Type B pancreatic cell (in vitro differentiated cells): ENCODE data around the gene POGZ. TPM values are rescaled to one million over a fixed set of nuclear protein-coding genes. Genes with fewer than 3 reads are reported as not detected.

Source experiments
- DNase-seq: peaks from one replicate; pipeline ENCODE4 v3.0.0; 2021; ENCODE audit warnings: mixed read lengths; ENCODE audit not compliant: unreplicated experiment; ENCODE audit errors: extremely low spot score
- H3K27ac Mint-ChIP-seq: 2 replicates; pipeline ENCODE4 v1.8.0; 2021; ENCODE audit warnings: mild to moderate bottlenecking, mixed read lengths
- H3K27me3 Mint-ChIP-seq: 2 replicates; pipeline ENCODE4 v1.8.0; 2021; ENCODE audit warnings: mixed read lengths
- H3K36me3 Mint-ChIP-seq: 2 replicates; pipeline ENCODE4 v1.8.0; 2021; ENCODE audit warnings: mixed read lengths
- H3K4me1 Mint-ChIP-seq: one replicate; pipeline ENCODE4 v1.8.0; 2021; ENCODE audit warnings: mixed read lengths; ENCODE audit not compliant: unreplicated experiment
- H3K4me3 Mint-ChIP-seq: 2 replicates; pipeline ENCODE4 v1.8.0; 2021; ENCODE audit warnings: mild to moderate bottlenecking, mixed read lengths
- H3K9me3 Mint-ChIP-seq: 2 replicates; pipeline ENCODE4 v1.8.0; 2021; ENCODE audit warnings: mixed read lengths
- total RNA-seq: library from RNA; stranded (reverse); gene quantifications from 2 replicates; pipeline ENCODE4 v1.2.1, GENCODE V29; 2021; ENCODE audit warnings: low replicate concordance
- TF ChIP-seq, protein P1 (sequence below): fragments of 200-600 bp; sonication (generic); conservative IDR thresholded peaks from 2 replicates; pipeline ENCODE4 v1.5.0; 2021; ENCODE audit warnings: antibody characterized with exemption, mild to moderate bottlenecking

The POGZ gene
- total RNA-seq, 1 donor from 2014 or later: 126 TPM

DNA sequence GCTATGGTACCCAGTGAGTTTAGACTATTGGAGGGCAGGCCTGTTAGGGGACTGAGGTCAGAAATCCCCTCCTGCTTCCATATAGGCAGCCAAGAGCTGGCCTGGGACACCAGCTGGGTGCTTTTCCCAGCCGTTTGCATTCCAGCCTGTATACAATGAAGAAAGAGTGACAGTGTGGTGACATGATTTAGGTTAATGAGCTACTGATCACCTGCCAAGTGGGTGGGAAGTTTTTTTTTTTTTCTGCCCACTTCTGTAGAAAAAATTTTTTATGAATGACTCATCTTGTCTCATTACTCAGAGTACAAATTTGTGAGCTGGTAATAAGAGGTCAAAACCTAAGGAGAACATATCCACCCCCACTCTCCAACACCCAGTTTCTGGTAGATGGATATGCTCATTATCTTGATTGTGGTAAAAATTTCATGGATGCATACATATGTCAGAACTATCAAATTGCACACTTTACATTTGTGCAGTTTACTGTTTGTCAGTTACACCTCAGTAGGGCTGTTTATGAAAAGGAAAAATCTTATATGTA lies 35.5 kb upstream of the POGZ start:
- peaks cover 9% of the 10 kb centered on the region for H3K4me1 Mint-ChIP-seq
- H3K27ac Mint-ChIP-seq: peak overlapping the region; percentile 91
- TF ChIP-seq, protein P1, sequence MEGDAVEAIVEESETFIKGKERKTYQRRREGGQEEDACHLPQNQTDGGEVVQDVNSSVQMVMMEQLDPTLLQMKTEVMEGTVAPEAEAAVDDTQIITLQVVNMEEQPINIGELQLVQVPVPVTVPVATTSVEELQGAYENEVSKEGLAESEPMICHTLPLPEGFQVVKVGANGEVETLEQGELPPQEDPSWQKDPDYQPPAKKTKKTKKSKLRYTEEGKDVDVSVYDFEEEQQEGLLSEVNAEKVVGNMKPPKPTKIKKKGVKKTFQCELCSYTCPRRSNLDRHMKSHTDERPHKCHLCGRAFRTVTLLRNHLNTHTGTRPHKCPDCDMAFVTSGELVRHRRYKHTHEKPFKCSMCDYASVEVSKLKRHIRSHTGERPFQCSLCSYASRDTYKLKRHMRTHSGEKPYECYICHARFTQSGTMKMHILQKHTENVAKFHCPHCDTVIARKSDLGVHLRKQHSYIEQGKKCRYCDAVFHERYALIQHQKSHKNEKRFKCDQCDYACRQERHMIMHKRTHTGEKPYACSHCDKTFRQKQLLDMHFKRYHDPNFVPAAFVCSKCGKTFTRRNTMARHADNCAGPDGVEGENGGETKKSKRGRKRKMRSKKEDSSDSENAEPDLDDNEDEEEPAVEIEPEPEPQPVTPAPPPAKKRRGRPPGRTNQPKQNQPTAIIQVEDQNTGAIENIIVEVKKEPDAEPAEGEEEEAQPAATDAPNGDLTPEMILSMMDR: no peak
- no peak for DNase-seq
- H3K36me3 Mint-ChIP-seq: no peaks in the 10 kb centered on the region
- peak overlapping the region; percentile 47 for H3K4me3 Mint-ChIP-seq
- no peaks in the 10 kb centered on the region for H3K9me3 Mint-ChIP-seq
- H3K27me3 Mint-ChIP-seq: no peaks in the 10 kb centered on the region

DNA sequence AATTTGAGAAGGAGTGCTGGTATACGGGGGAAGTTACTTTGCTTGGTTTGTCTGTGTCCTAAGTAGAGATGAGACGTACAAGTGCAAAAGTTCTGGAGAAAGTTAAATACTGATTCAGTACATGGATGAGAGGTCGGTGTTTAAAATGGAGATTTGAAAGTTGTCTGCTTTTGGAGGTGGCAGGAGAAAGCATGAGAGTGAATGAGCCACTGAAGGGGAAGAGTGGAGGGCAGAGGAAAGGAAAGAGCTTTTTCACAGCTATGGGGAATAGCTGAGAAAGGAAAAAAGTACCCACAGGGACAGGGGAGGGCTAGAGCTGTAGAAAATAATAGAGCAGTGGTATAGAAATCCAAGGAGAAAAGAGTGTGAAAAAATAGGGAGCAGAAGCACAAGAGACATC lies 33.7 kb upstream of the POGZ start:
- H3K36me3 Mint-ChIP-seq: no peaks in the 10 kb centered on the region
- no peaks in the 10 kb centered on the region for H3K27me3 Mint-ChIP-seq
- no peak overlapping the region for H3K27ac Mint-ChIP-seq
- H3K4me1 Mint-ChIP-seq: peaks cover 9% of the 10 kb centered on the region
- TF ChIP-seq, protein P1: no peak
- DNase-seq: no peak
- H3K4me3 Mint-ChIP-seq: no peak overlapping the region
- no peaks in the 10 kb centered on the region for H3K9me3 Mint-ChIP-seq

DNA sequence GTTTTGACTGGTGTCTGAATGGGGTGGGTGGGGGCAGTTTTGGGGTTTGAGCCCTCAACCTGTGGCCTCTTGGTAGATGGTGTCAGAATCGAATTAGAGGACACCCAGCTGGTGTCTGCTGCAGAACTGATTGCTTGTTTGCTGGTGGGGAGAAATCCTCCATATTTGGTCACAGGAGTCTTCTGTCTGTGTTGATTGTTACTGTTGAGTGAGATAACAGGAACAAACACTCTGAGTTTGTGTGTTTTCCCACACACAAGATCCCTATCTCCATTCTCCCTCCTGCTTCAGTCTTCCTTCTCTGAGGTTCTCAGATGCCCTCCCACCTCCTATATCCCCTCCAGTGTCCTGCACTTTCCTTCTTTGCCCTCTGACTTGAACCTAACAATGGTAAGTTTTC lies 32.8 kb upstream of the POGZ start:
- Mint-ChIP-seq H3K27ac (no peak overlapping the region), H3K36me3 (no peaks in the 10 kb centered on the region), H3K27me3 (no peaks in the 10 kb centered on the region), H3K4me1 (peaks cover 9% of the 10 kb centered on the region), H3K4me3 (no peak overlapping the region), H3K9me3 (no peaks in the 10 kb centered on the region)
- TF ChIP-seq, protein P1: no peak
- DNase-seq: no peak

DNA sequence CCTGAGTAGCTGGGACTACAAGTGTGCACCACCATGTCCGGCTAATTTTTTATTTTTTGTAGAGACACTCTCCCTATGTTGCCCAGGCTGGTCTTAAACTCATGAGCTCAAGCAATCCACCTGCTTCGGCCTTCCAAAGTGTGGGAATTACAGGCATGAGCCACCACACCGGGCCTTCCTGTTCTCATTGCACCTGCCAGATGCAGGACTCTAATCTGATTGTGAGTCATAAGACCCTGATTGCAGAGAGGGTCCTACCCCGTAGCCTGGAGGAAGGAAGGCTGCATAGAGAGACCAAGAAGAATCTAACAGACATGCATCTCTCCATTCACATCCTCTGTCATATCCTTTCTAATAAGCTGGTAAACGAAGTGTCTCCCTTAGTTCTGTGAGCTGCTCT lies 32.3 kb upstream of the POGZ start:
- TF ChIP-seq, protein P1: no peak
- H3K27ac Mint-ChIP-seq: no peak overlapping the region
- no peaks in the 10 kb centered on the region for H3K9me3 Mint-ChIP-seq
- H3K4me1 Mint-ChIP-seq: peaks cover 9% of the 10 kb centered on the region
- H3K36me3 Mint-ChIP-seq: no peaks in the 10 kb centered on the region
- H3K27me3 Mint-ChIP-seq: no peaks in the 10 kb centered on the region
- DNase-seq: no peak
- H3K4me3 Mint-ChIP-seq: no peak overlapping the region

DNA sequence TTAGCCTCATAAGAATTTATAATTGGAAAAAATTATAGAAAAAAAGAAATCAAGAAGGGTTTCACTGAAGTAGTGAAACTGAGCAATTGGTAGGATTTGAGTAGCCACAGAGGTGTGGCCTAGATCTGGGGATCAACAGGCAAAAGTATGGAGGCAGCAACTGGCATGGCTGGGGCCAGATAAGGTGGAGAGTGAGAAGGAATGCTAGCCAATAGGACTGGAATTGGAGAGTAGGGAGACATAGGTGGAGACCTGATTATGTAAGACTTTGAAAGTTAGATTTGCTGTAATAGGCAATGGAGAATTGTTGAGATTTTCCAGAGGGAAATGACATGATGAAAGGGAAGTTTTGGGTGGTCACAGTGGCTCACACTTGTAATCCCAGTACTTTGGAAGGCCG lies 27.3 kb upstream of the POGZ start:
- Mint-ChIP-seq H3K4me1 (no peaks in the 10 kb centered on the region), H3K27me3 (no peaks in the 10 kb centered on the region), H3K9me3 (no peaks in the 10 kb centered on the region), H3K36me3 (no peaks in the 10 kb centered on the region), H3K4me3 (no peak overlapping the region), H3K27ac (no peak overlapping the region)
- TF ChIP-seq, protein P1: no peak
- no peak for DNase-seq
